ENCODE measurements around the gene PPP1R12C.

DNA sequence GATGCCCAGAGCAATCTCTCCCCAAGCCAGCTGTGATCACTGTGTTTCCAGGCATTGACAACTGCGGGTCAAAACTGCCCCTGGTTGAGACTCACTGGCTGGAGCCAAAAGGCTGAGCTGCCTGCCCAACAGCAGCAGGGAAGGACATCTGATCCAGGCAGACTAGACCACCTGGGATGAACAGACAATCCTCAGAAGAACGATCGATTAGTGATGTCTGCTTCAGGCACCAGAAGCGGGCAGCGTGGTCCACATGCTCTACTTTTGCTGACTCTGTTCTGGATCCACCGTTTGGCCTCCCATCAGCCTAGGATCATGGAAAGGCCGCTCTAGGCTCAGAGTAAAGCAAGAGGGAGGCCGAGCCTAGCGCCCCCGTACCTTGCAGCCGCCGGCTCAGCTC lies 69.5 kb downstream of the PPP1R12C start:
- TF ChIP-seq, protein P1, sequence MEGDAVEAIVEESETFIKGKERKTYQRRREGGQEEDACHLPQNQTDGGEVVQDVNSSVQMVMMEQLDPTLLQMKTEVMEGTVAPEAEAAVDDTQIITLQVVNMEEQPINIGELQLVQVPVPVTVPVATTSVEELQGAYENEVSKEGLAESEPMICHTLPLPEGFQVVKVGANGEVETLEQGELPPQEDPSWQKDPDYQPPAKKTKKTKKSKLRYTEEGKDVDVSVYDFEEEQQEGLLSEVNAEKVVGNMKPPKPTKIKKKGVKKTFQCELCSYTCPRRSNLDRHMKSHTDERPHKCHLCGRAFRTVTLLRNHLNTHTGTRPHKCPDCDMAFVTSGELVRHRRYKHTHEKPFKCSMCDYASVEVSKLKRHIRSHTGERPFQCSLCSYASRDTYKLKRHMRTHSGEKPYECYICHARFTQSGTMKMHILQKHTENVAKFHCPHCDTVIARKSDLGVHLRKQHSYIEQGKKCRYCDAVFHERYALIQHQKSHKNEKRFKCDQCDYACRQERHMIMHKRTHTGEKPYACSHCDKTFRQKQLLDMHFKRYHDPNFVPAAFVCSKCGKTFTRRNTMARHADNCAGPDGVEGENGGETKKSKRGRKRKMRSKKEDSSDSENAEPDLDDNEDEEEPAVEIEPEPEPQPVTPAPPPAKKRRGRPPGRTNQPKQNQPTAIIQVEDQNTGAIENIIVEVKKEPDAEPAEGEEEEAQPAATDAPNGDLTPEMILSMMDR (IDR thresholded peaks at IDR 0.05; ENCODE audit: low read length): no peak
- no peak for TF ChIP-seq EZH2 (IDR thresholded peaks at IDR 0.05; ENCODE audit: borderline replicate concordance, low read length)

Measured in OCI-LY1 (cell line).